ENCODE data around the gene BACH1.

The BACH1 gene

GRCh38 chr21:29316806-29317205 lies 18.1 kb downstream of the BACH1 start:
- no peak overlapping the region for H3K27ac ChIP-seq
- TF ChIP-seq CTCF (conservative IDR thresholded peaks at IDR 0.05), result no peak

GRCh38 chr21:29318354-29318753 lies 19.6 kb downstream of the BACH1 start:
- no peak for TF ChIP-seq CTCF (conservative IDR thresholded peaks at IDR 0.05)
- no peak overlapping the region for H3K27ac ChIP-seq

DNA sequence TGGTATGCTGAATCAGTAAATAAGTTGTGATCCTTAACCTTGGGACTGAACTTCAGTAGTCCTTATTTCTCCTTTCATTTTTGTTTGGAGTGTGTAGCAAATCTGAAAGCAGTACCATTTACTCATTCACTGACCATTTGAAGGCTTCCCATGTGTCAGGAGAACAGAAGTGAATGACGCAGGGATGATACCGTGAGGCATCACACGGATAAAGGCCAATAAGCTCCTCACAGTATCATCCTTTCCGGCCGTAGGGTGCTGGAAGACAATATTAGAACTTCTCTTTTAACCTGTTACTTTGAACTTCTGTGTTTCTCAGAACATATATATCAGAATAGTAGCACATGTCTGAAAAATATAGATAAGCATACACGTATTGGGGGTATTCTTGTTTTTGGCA lies 21.3 kb downstream of the BACH1 start:
- no peak overlapping the region for H3K27ac ChIP-seq
- TF ChIP-seq CTCF (conservative IDR thresholded peaks at IDR 0.05), result no peak

- no peak overlapping the region for H3K27ac ChIP-seq
- TF ChIP-seq CTCF (conservative IDR thresholded peaks at IDR 0.05), result no peak
Measured at GRCh38 chr21:29321217-29321616, 22.5 kb downstream of the BACH1 start.

DNA sequence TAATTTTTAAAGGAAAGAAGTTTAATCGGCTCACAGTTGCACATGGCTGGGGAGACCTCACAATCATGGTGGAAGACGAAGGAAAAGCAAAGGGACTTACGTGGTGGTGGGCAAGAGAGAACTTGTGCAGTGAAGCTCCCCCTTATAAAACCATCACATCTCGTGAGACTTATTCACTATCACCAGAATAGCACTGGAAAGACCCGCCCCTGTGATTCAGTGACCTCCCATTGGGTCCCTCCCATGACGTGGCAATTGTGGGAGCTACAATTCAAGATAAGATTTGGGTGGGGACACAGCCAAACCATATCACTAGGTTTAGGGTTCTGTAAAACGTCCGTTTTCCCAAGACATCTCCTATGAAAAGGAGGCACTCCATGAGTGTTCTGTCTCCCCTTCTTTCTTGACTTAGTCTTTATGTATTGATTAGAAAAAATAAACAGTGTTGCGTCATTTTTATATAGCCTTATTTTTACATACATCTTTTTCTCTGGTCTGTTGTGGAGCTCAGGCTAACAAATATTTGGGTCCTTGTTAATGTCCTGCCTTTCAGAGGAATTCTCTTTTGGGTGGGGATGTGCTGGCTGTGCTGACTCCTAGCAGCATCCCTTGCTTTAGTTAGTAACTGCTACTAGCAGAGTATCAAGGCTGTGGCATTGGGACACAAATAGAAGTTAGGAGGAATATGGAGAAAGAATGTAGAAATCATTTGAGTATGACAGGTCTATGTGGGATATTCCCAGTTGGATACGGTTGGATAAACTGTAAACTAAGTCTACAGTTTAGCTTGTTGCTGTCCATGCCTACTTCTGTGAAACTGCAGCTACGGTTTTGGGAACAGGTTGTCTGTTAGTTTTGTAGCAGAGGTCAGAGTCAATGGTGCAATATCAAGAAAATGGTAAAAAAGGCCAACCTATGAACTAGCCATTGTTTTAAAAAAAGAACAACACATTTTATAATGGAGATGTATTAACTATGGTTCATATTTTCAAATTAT lies 23.5 kb downstream of the BACH1 start:
- no peak overlapping the region for H3K27ac ChIP-seq
- TF ChIP-seq CTCF (conservative IDR thresholded peaks at IDR 0.05), result no peak

DNA sequence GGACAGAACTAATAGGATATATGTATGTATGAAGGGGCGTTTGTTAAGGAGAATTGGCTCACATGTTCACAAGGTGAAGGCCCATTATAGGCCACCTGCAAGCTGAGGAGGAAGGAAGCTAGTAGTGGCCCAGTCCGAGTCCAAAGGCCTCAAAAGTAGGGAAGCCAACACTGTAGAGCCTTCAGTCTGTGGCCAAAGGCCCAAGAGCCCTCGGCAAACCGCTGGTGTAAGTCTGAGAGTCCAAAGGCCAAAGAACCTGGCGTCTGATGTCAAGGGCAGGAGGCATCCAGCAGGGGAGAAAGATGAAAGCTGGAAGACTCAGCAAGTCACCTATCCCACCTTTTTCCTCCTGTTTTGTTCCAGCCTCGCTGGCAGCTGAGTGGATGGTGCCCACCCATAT lies 24.5 kb downstream of the BACH1 start:
- no peak overlapping the region for H3K27ac ChIP-seq
- TF ChIP-seq CTCF (conservative IDR thresholded peaks at IDR 0.05), result no peak

DNA sequence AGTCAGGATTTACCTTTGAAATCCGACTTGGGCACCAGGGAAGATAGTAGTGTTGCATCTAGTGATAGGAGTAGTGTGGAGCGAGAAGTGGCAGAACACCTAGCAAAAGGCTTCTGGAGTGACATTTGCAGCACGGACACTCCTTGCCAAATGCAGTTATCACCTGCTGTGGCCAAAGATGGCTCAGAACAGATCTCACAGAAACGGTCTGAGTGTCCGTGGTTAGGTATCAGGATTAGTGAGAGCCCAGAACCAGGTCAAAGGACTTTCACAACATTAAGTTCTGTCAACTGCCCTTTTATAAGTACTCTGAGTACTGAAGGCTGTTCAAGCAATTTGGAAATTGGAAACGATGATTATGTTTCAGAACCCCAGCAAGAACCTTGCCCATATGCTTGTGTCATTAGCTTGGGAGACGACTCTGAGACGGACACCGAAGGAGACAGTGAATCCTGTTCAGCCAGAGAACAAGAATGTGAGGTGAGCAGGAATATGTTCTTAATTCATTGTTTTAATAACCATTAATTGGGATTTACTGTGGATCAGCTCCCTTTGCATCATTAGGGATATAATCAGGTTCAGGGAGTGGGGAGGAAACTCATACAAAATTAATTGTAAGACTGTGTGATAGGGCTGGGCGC lies 28.3 kb downstream of the BACH1 start:
- no peak for TF ChIP-seq CTCF (conservative IDR thresholded peaks at IDR 0.05)

More for the DNA sequence above, 28.3 kb downstream of the BACH1 start:
- H3K27ac ChIP-seq, result no peak overlapping the region

All from VCaP (cell line).